ENCODE results near the gene PHKB.

Gene PHKB

DNA sequence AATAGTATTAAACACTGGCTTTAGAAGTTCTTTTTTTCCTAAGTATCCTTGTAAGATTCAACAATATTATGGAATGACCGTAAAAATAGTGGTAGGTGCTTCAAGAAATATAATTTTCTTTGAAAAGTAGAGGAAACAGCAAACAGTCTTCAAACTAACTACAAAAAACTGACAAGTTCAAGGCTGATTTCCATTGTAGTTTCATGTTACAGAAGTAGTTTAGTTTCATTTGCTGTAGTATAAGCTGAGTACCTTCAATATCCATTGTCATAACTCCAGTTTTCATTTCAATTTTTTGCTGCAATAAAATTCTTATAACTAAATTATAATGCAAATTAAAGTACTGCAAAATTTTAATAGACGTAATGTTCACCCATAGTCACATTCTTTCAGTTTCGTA, 19.3 kb downstream of the PHKB start:
- in situ Hi-C loops (cut with MboI; ENCODE audit: low pct_unique_long_range_greater_than_20kb, low sequenced_read_pairs, unreplicated experiment): no loop called here
- TF ChIP-seq, protein P1, sequence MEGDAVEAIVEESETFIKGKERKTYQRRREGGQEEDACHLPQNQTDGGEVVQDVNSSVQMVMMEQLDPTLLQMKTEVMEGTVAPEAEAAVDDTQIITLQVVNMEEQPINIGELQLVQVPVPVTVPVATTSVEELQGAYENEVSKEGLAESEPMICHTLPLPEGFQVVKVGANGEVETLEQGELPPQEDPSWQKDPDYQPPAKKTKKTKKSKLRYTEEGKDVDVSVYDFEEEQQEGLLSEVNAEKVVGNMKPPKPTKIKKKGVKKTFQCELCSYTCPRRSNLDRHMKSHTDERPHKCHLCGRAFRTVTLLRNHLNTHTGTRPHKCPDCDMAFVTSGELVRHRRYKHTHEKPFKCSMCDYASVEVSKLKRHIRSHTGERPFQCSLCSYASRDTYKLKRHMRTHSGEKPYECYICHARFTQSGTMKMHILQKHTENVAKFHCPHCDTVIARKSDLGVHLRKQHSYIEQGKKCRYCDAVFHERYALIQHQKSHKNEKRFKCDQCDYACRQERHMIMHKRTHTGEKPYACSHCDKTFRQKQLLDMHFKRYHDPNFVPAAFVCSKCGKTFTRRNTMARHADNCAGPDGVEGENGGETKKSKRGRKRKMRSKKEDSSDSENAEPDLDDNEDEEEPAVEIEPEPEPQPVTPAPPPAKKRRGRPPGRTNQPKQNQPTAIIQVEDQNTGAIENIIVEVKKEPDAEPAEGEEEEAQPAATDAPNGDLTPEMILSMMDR (IDR thresholded peaks at IDR 0.05; ENCODE audit: extremely low read depth, insufficient read depth, missing control alignments): no peak
- DNase-seq (ENCODE audit: low spot score): no peak

DNA sequence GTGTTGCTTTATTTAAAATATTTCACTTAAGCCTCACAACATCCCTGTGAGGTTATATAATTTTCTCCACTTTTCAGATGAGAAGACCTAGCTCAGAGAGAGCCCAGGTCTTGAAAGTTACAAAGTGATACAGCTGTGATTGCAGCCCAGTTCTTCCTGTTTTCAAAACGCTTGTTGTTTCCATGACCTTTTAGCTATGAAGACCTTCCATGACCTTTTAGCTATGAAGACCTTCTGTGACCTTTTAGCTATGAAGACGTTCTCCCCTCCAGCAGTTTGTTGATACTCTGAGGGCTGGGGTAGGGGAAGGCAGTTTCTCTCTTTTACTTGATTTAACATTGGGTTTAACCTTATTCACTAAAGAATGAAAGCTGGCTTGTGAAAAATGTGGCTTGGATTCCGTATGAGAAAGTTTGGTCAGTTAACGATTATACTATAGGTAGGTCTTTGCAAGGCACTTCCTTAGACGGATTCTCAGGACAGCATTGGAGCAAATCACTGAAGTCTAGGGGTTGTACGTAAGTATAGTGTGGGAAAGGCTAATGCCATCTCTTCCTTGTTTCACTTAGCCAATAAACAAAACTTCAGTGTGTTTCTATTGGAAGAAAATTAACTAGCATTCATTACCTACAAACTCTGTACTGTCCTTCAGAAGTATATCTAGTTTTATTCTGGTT, 20.7 kb downstream of the PHKB start:
- in situ Hi-C loops (cut with MboI; ENCODE audit: low pct_unique_long_range_greater_than_20kb, low sequenced_read_pairs, unreplicated experiment): no loop called here
- TF ChIP-seq, protein P1 (IDR thresholded peaks at IDR 0.05; ENCODE audit: extremely low read depth, insufficient read depth, missing control alignments): no peak
- no peak for DNase-seq (ENCODE audit: low spot score)

DNA sequence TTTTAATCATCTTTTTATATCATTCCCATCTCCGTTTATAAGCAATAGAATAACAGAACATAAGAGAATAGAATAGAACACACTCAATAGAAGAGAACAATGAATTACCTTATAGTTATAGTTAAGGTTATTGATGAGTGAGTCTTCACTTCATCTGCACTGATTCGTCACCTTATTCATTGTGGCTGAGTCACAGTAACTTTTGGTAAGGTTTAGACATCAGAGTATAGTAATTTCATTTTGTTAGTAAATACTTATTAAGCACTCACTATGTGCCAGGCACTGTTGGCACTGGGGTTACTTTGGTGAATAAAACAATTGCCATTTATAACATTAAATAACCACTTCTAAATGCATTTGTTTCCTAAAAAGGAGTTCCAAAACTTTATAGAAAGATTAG, 22.5 kb downstream of the PHKB start:
- no peak for DNase-seq (ENCODE audit: low spot score)
- in situ Hi-C loops (cut with MboI; ENCODE audit: low pct_unique_long_range_greater_than_20kb, low sequenced_read_pairs, unreplicated experiment): no loop called here
- TF ChIP-seq, protein P1 (IDR thresholded peaks at IDR 0.05; ENCODE audit: extremely low read depth, insufficient read depth, missing control alignments): no peak

DNA sequence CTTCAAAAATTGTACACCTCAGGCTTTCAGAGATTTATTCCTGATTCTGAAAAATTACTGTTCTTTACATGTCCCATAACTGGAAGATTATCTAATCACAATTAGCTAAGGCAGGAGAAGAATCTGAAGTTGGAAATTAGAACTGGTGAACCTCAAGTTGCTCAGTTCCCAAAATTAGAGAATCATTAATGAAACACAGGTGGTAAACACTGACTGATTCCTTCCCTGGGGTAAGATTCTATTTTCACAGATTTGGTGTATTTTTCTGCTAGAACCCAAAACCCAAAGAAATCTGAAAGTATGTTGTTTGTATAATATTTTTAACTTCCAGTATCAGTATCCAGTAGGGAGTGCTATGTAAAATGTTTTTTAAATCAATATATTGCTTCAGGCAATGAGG, 25.7 kb downstream of the PHKB start:
- TF ChIP-seq, protein P1 (IDR thresholded peaks at IDR 0.05; ENCODE audit: extremely low read depth, insufficient read depth, missing control alignments): no peak
- no peak for DNase-seq (ENCODE audit: low spot score)
- in situ Hi-C loops (cut with MboI; ENCODE audit: low pct_unique_long_range_greater_than_20kb, low sequenced_read_pairs, unreplicated experiment): no loop called here

DNA sequence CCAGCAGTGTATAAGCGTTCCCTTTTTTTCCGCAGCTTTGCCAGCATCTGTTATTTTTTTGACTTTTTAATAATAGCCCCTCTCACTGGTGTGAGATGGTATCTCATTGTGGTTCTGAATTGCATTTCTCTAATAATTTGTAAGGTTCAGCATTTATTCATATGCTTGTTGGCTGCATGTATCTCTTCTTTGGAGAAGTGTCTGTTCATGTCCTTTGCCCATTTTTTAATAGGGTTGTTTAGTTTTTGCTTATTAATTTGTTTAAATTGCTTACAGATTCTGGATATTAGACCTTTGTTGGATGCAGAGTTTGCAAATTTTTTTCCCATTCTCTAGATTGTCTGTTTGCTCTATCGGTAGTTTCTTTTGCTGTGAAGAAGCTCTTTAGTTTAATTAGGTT, 26.9 kb downstream of the PHKB start:
- in situ Hi-C loops (cut with MboI; ENCODE audit: low pct_unique_long_range_greater_than_20kb, low sequenced_read_pairs, unreplicated experiment): no loop called here
- TF ChIP-seq, protein P1 (IDR thresholded peaks at IDR 0.05; ENCODE audit: extremely low read depth, insufficient read depth, missing control alignments): no peak
- no peak for DNase-seq (ENCODE audit: low spot score)

DNA sequence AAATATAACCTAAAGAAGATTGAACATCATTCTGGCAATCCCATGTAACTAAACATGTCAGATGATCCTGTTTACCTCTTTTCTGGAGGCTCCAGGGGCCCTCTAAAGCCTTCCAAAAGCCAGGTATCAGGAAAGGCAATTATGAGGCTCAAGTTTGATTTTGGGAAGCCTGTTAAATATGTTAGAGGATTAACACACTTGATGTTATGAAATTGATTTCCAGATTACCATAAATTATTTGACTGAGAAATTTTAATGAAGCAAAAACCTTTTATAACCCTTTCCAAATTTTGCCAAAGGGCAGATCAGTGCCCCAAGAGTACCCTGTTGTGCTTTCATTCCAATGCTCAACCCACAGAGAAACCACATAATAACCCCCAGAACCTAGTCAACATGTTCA, 29.3 kb downstream of the PHKB start:
- no peak for DNase-seq (ENCODE audit: low spot score)
- TF ChIP-seq, protein P1 (IDR thresholded peaks at IDR 0.05; ENCODE audit: extremely low read depth, insufficient read depth, missing control alignments): no peak
- in situ Hi-C loops (cut with MboI; ENCODE audit: low pct_unique_long_range_greater_than_20kb, low sequenced_read_pairs, unreplicated experiment): no loop called here

Data from GM13977 (cell line).